ENCODE results near the gene RBM10. TPM values are rescaled to one million over a fixed set of nuclear protein-coding genes. Genes with fewer than 3 reads are reported as not detected.

The RBM10 gene
- total RNA-seq, 1 donor from 2014 or later: 38.5 TPM

DNA sequence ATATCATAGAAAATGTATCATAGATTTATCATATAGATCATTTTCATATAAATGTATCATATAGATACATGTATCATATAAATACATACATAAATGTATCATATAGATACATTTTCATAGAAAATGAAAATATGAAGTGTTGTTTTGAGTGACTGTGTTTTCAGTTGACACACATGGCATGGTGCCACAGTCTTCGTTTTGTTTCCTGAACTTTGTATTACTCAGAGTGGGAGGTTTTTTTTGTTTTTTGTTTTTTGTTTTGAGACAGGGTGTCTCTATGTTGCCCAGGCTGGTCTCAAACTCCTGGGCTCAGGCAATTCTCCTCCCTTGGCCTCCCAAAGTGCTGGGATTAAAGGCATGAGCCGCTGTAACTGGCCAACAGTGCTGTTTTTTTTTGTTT lies 3.9 kb downstream of the RBM10 start:
- DNase-seq (ENCODE audit: low spot score): no peak

- DNase-seq (ENCODE audit: low spot score): no peak
Measured at GRCh38 chrX:47151435-47151834, 6.4 kb downstream of the RBM10 start.

DNA sequence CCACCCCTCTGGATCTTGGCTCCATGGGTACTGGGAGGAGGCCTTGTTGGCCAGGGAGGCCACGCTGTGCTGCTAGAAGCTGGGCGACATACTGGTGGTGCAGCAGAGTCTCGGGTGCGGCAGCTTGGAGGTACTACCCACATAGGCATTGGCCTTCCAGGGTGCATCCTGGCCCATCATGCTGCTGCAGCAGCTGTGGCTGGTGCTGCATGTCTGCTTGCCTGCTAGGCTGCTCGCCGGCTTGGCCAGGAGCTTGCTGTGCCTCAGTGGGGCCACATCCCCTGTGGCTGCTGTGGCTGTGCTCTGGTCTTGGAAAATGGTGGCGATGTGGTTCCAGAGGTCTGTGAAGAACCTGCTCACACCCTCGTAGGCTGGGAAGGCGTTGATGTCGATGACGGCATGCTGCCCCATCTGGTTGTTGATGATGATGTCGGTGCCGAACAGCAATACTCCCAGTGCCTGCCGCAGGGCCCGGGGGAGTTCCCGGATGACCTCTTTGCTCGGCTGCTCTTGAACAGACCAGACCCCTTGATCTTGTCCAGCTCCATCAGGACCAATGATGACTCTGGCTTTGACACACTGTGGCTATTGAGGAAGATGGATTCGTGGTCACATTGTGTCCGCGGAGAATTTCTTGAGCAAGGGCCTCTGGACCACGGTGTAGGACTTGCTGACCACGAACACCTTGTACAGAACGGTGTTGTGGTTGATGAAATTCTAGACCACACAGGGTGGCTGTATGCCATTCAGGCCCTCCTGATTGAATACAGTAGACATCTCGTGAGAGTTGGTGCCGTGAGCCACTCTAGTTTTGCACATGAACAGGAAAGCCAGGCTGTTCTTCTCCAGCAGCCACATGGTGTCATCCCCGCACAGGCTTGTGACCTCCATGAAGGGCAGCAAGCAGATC lies 11.8 kb downstream of the RBM10 start:
- DNase-seq (ENCODE audit: low spot score): no peak

- DNase-seq (ENCODE audit: low spot score): no peak
Measured at GRCh38 chrX:47158131-47158530, 13.1 kb downstream of the RBM10 start.

GRCh38 chrX:47158781-47159180 lies 13.8 kb downstream of the RBM10 start:
- DNase-seq (ENCODE audit: low spot score): no peak

- no peak for DNase-seq (ENCODE audit: low spot score)
Measured at GRCh38 chrX:47160781-47161180, 15.8 kb downstream of the RBM10 start.

GRCh38 chrX:47162927-47163583 lies 18.0 kb downstream of the RBM10 start:
- no peak for DNase-seq (ENCODE audit: low spot score)

DNA sequence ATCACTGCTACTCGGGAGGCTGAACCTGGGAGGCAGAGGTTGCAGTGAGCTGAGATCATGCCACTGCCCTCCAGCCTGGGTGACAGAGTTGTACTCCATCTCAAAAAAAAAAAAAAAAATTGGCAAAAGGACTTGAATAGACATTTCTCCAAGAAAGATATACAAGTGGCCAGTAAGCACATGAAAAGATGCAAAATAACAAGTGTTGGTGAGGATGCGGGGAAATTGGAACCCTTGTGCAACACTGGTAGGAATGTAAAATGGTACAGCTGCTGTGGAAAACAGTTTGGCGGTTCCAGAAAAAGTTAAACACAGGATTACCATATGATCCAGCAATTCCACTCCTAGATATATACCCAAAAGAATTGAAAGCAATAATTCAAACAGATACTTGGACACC lies 19.4 kb downstream of the RBM10 start:
- no peak for DNase-seq (ENCODE audit: low spot score)

DNA sequence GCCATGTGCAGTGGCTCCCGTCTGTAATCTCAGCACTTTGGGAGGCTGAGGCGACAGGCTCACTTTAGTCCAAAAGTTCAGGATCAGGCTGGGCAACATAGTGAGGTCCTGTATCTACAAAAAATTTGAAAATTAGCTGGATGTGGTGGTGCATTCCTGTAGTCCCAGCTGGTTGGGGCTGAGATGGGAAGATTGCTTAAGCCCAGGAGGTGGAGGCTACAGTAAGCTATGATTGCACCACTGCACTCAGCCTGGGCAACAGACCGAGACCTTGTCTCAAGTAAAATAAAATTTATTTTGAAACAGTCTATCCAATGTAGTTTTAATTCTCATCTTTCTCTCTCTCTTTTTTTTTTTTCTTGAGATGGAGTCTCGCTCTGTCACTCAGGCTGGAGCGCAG lies 21.1 kb downstream of the RBM10 start:
- peak; percentile 19 for DNase-seq (ENCODE audit: low spot score)

DNA sequence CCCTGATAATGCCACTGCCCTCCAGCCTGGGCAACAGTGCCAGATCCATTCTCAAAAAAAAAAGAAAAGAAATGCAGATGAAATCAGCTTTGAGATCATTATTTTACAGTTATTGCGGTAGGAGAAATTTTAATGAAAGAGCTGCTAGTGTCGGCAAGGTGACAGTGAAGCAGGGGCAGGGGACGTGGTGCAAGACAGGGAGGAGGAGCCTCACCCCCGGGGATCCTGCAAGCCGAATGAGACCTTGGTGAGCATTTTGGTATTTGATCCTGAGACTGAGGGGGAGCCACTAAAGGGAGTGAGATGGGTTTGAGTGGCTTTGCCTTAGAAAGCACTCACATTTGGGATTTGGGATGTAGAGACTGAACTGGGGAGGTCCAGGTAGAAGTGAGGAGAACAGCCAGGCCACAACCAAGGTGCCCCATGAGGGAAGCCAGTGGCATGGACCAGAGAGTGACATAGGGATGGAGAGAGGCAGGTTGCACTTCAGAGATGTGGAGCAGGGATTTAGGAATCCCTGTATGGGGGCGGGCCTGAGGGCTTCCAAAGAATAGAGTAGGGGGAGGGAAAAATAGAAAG lies 23.6 kb downstream of the RBM10 start:
- DNase-seq (ENCODE audit: low spot score): no peak

DNA sequence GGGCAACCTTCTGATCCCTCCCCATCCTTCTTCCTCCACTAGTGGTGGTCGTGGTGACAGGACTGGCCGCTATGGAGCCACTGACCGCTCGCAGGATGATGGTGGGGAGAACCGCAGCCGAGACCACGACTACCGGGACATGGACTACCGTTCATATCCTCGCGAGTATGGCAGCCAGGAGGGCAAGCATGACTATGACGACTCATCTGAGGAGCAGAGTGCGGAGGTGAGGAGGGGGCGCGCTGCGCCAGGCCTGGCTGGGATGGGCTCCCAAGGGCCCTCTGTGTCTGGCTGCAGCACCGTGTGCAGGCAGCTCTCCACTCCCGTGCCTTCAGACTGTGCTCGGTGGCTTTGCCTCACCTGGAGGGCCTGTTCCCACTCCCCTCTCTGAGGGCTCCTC lies 24.3 kb downstream of the RBM10 start:
- no peak for DNase-seq (ENCODE audit: low spot score)

- DNase-seq (ENCODE audit: low spot score): no peak
Measured at GRCh38 chrX:47169726-47170515, 24.9 kb downstream of the RBM10 start.

DNA sequence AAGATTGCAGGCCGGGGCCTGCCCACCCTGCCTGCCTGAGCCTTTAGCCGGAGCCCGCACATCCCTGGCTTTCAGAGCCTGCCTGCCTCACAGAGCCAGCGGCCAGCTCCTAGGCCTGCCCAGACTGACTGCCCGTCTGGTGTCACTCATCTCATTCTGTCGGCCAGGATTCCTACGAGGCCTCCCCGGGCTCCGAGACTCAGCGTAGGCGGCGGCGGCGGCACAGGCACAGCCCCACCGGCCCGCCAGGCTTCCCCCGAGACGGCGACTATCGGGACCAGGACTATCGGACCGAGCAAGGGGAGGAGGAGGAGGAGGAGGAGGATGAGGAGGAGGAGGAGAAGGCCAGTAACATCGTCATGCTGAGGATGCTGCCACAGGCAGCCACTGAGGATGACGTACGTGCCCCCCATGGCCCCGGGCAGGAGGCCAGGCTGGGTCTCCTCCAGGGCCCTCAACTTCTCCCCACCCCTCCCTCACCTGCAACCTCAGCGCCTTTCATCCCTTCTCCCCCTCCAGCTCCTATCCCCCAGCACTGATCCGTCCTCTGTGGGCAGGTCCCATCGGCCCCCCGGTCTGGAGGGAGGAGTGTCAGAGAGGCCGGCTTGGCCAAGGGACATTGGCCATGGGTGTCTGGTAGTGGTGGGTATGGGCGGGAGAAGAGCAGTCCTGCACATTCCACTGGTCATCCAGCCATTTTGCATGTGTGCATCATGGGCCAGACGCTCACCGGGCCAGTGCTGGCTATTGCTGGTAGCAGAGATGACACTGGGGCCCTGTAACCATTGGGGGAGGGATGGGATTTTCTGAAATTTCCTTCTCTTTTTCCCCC lies 26.1 kb downstream of the RBM10 start:
- no peak for DNase-seq (ENCODE audit: low spot score)

- DNase-seq (ENCODE audit: low spot score): no peak
Measured at GRCh38 chrX:47171996-47172395, 27.0 kb downstream of the RBM10 start.

GRCh38 chrX:47172549-47172948 lies 27.5 kb downstream of the RBM10 start:
- peak; percentile 33 for DNase-seq (ENCODE audit: low spot score)

- DNase-seq (ENCODE audit: low spot score): peak; percentile 29
Measured at GRCh38 chrX:47172971-47173792, 28.2 kb downstream of the RBM10 start.

DNA sequence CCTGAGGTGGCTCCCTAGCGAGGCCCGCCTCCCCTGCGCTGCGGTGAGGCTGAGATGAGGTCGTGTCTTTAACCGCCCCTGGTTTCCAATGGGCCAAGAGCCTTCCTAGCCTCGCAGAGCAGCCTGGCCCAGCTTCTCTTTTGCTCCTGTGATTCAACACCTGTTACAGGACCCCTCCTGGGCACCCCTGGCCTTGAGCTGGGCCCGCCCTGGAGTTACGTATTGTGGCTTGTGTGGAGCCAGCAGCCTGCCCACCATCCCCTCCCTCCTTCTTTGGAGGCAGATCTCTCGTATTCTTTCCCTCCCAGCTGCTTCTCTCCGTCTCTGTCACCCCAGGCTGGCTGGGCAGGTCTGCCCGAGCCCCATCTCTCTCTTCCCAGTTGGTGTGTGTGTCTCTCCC lies 29.4 kb downstream of the RBM10 start:
- DNase-seq (ENCODE audit: low spot score): no peak

DNA sequence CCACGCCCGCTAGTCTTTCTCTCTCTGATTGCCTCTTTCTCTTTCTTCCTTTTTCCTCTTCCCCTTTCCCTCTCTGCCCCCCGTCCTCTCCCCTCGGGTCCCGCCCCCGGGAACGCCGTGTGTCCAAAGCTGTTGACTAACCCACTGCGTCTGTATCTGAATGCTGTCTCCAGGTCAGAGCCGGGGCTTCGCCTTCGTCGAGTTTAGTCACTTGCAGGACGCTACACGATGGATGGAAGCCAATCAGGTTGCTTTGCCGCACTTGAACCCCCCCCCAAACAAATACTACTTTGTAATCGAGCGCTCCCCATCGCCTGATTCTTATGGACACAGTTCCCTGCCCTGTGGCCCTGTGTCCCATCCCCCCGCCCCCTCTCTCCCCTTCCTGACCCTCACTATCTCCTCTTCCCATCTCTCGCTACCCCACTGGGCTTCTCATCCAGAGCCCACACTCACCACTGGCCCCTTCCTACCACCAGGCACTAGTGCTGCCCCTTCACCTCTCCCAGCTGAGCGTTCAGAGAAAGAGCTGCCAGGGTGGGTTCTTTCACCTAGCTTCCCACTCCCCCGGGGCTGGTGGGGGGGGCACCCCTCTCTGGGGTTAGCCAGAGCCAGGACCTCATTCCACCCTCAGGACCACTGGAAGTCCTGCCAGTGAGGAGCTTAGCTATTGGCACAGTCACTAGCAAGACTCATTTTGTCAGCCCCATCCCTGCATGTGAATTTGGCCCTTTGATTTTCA lies 30.0 kb downstream of the RBM10 start:
- DNase-seq (ENCODE audit: low spot score): peak; percentile 40

DNA sequence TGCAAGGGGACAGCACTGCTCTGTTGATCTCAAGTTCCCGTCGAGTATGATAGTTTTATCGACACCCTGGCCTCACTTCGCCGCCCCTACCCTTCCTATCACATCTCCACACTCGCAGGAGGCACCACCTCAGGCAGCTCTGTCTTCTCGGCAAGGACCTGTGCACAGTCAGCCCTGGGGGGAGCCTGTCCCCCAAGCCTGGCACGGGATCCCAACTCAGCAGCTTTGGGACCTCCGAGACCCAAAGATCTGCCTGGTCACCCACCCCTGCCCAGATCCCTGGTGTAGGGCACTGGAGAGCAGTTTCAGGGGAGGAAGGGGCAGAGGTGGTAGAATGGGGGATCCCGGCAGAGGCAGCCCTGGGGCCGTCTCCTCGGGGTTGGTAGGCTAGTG lies 30.6 kb downstream of the RBM10 start:
- DNase-seq (ENCODE audit: low spot score): no peak

Data from ureter (tissue), 1 donor.